Panc1 (cell line): ENCODE data around the gene MFAP5.

Source experiments
- CTCF ChIP-seq: fragments of 450-650 bp; IDR thresholded peaks from 2 replicates; pipeline ENCODE4 v1.5.1; 2017; ENCODE audit warnings: mild to moderate bottlenecking
- POLR2AphosphoS5 ChIP-seq: IDR thresholded peaks from 2 replicates; pipeline ENCODE4 v1.6.1; 2012; ENCODE audit warnings: mild to moderate bottlenecking, low read depth, low read length, moderate library complexity
- REST ChIP-seq, 2 experiments: IDR thresholded peaks; 2 replicates each; pipeline ENCODE4 v1.6.1; 2011 to 2012; ENCODE audit warnings: low read depth in 2 of 2, control low read depth in 1 of 2, low read length in 1 of 2, mild to moderate bottlenecking in 1 of 2, moderate library complexity in 1 of 2; ENCODE audit not compliant: insufficient read depth in 1 of 2
- SIN3A ChIP-seq: IDR thresholded peaks from 2 replicates; pipeline ENCODE4 v1.6.1; 2012; ENCODE audit warnings: low read depth, mild to moderate bottlenecking, low read length, moderate library complexity, borderline replicate concordance; ENCODE audit not compliant: insufficient read depth
- TCF7L2 ChIP-seq: IDR thresholded peaks from 2 replicates; pipeline ENCODE4 v1.6.1; 2011; ENCODE audit warnings: mild to moderate bottlenecking, low read depth, low read length, inconsistent platforms

- no peak for TF ChIP-seq CTCF
- no peak for TF ChIP-seq POLR2AphosphoS5
- TF ChIP-seq REST (IDR thresholded peaks at IDR 0.05; ENCODE audit: insufficient read depth in 1 of 2, low read depth in 2 of 2, low read length in 1 of 2): no peak
- TF ChIP-seq TCF7L2: no peak
- TF ChIP-seq SIN3A: no peak
Measured at GRCh38 chr12:8596561-8596960, 66.1 kb downstream of the MFAP5 start.
